SK-N-SH (cell line): ENCODE measurements around the gene APOLD1. TPM values are rescaled to one million over a fixed set of nuclear protein-coding genes. Genes with fewer than 3 reads are reported as not detected.

Experiments
- CTCF ChIA-PET: fragments of 300-600, 350-600 bp; formaldehyde crosslinking; extraction: SDS; loops from one replicate; lab custom pipeline; 2021; lab: Yijun Ruan, JAX
- POLR2A ChIA-PET: fragments of 350-600 bp; sonication (Branson Sonifier 250); formaldehyde crosslinking; extraction: SDS; loops from one replicate; lab custom pipeline; 2020; ENCODE audit warnings: antibody characterized with exemption, inconsistent platforms; lab: Yijun Ruan, JAX
- DNase-seq: peaks from one replicate; pipeline ENCODE4 v3.0.0; 2012
- H2AFZ ChIP-seq: fragments of 200-600 bp; sonication (generic); 2 replicates; pipeline ENCODE4 v1.8.1; 2016; ENCODE audit warnings: antibody characterized with exemption, mild to moderate bottlenecking, low read depth
- H3F3A ChIP-seq: fragments of 200-600 bp; sonication (generic); replicated peaks from 2 replicates; pipeline ENCODE3; 2016; ENCODE audit warnings: antibody characterized with exemption, mild to moderate bottlenecking; ENCODE audit not compliant: insufficient read depth
- H3K27ac ChIP-seq, 2 experiments: fragments of 200-500 bp in 1 of 2; fragments of 200-600 bp in 1 of 2; sonication (Bioruptor generic) in 1 of 2; sonication (generic), shearing (Covaris generic) in 1 of 2; 2 replicates each; pipeline versions ENCODE4 v1.5.1 to v1.6.1; 2014 to 2016; ENCODE audit warnings: low read depth in 2 of 2, inconsistent platforms in 1 of 2, low read length in 1 of 2, mild to moderate bottlenecking in 1 of 2, mixed read lengths in 1 of 2
- H3K27me3 ChIP-seq: fragments of 200-600 bp; sonication (generic), shearing (Covaris generic); 2 replicates; pipeline ENCODE4 v1.6.1; 2016; ENCODE audit warnings: mixed run types; ENCODE audit not compliant: insufficient read depth
- H3K36me3 ChIP-seq, 2 experiments: fragments of 200-500 bp in 1 of 2; fragments of 200-600 bp in 1 of 2; sonication (Bioruptor generic) in 1 of 2; sonication (generic) in 1 of 2; replicated peaks in 1 of 2; 2 replicates each; pipeline versions ENCODE3 to v1.5.1; 2014 to 2016; ENCODE audit warnings: low read length in 1 of 2, mild to moderate bottlenecking in 1 of 2; ENCODE audit not compliant: insufficient read depth in 2 of 2, control insufficient read depth in 1 of 2
- H3K4me1 ChIP-seq, 2 experiments: fragments of 200-500 bp in 1 of 2; fragments of 200-600 bp in 1 of 2; sonication (Bioruptor generic) in 1 of 2; sonication (generic), shearing (Covaris generic) in 1 of 2; 2 replicates each; pipeline versions ENCODE4 v1.5.1 to v1.6.1; 2014 to 2016; ENCODE audit warnings: low read depth in 1 of 2, low read length in 1 of 2, mixed run types in 1 of 2; ENCODE audit not compliant: insufficient read depth in 2 of 2, control insufficient read depth in 1 of 2
- H3K4me2 ChIP-seq: fragments of 200-600 bp; sonication (generic), shearing (Covaris generic); 2 replicates; pipeline ENCODE4 v1.6.1; 2017; ENCODE audit warnings: mixed run types
- H3K4me3 ChIP-seq, 2 experiments: fragments of 200-500 bp in 1 of 2; fragments of 200-600 bp in 1 of 2; sonication (Bioruptor generic) in 1 of 2; sonication (generic), shearing (Covaris generic) in 1 of 2; 2 replicates each; pipeline versions ENCODE4 v1.5.1 to v1.8.1; 2014 to 2016; ENCODE audit warnings: low read depth in 2 of 2, inconsistent platforms in 1 of 2, low read length in 1 of 2, mild to moderate bottlenecking in 1 of 2, mixed read lengths in 1 of 2, moderate library complexity in 1 of 2
- H3K79me2 ChIP-seq: fragments of 200-600 bp; sonication (generic); 2 replicates; pipeline ENCODE4 v1.8.1; 2017; ENCODE audit warnings: mild to moderate bottlenecking; ENCODE audit not compliant: insufficient read depth
- H3K9ac ChIP-seq: fragments of 200-600 bp; sonication (generic); 2 replicates; pipeline ENCODE4 v1.6.1; 2017; ENCODE audit warnings: mixed run types
- H3K9me2 ChIP-seq: fragments of 200-600 bp; sonication (generic); 2 replicates; pipeline ENCODE4 v1.6.1; 2017; ENCODE audit warnings: mixed run types
- H3K9me3 ChIP-seq: fragments of 200-600 bp; sonication (generic); 2 replicates; pipeline ENCODE4 v1.6.1; 2017; ENCODE audit warnings: mixed run types, mild to moderate bottlenecking, moderate library complexity
- H4K20me1 ChIP-seq: fragments of 200-600 bp; sonication (generic); 2 replicates; pipeline ENCODE4 v1.6.1; 2017; ENCODE audit warnings: mild to moderate bottlenecking, mixed run types; ENCODE audit not compliant: insufficient read depth
- EP300 ChIP-seq, 2 experiments: IDR thresholded peaks; 2 replicates each; pipeline versions ENCODE4 v1.4.0 to v1.6.1; 2012; ENCODE audit warnings: borderline replicate concordance in 1 of 2, low read depth in 1 of 2, low read length in 1 of 2
- FOSL2 ChIP-seq: IDR thresholded peaks from 2 replicates; pipeline ENCODE4 v1.4.0; 2012; ENCODE audit warnings: low read depth, mild to moderate bottlenecking, moderate library complexity, borderline replicate concordance
- JUND ChIP-seq: IDR thresholded peaks from 2 replicates; pipeline ENCODE4 v1.4.0; 2012
- MXI1 ChIP-seq: IDR thresholded peaks from 2 replicates; pipeline ENCODE4 v1.6.1; 2012; ENCODE audit warnings: mild to moderate bottlenecking, low read depth, low read length, improper control_type of control experiment
- NFIC ChIP-seq: IDR thresholded peaks from 2 replicates; pipeline ENCODE4 v1.4.0; 2012; ENCODE audit warnings: borderline replicate concordance
- NRF1 ChIP-seq: IDR thresholded peaks from 2 replicates; pipeline ENCODE4 v1.6.1; 2012; ENCODE audit warnings: low read depth, mild to moderate bottlenecking, low read length
- POLR2AphosphoS5 ChIP-seq: IDR thresholded peaks from 2 replicates; pipeline ENCODE4 v1.6.1; 2012; ENCODE audit warnings: low read depth, low read length
- RFX5 ChIP-seq: IDR thresholded peaks from 2 replicates; pipeline ENCODE4 v1.6.1; 2012; ENCODE audit warnings: mild to moderate bottlenecking, improper control_type of control experiment, low read length
- TAF1 ChIP-seq: IDR thresholded peaks from 2 replicates; pipeline ENCODE4 v1.6.1; 2012; ENCODE audit warnings: low read depth, mild to moderate bottlenecking, low read length, moderate library complexity, borderline replicate concordance
- TCF12 ChIP-seq: IDR thresholded peaks from 2 replicates; pipeline ENCODE4 v1.4.0; 2012
- WGBS: methylation state at CpG from one replicate; pipeline ENCODE4 v1.1.6; 2017; ENCODE audit warnings: low lambda C conversion rate; 5-methylcytosine and 5-hydroxymethylcytosine counted together
- polyA plus RNA-seq, 3 experiments: library from polyadenylated mRNA; depleted of rRNA; stranded (reverse); fragments of >200 nt; gene quantifications; 2 replicates each; pipeline ENCODE4 v1.2.3, GENCODE V29; 2012
- TF ChIP-seq, protein P1 (sequence below): IDR thresholded peaks from 2 replicates; pipeline ENCODE4 v1.6.1; 2012; ENCODE audit warnings: mild to moderate bottlenecking, low read depth, low read length, moderate library complexity
- TF ChIP-seq, protein P2 (sequence below): IDR thresholded peaks from 2 replicates; pipeline ENCODE4; 2012

The APOLD1 gene
- polyA plus RNA-seq, 1 of the 3 experiments (the other 2 are of a cell fraction) = 1.7 TPM

DNA sequence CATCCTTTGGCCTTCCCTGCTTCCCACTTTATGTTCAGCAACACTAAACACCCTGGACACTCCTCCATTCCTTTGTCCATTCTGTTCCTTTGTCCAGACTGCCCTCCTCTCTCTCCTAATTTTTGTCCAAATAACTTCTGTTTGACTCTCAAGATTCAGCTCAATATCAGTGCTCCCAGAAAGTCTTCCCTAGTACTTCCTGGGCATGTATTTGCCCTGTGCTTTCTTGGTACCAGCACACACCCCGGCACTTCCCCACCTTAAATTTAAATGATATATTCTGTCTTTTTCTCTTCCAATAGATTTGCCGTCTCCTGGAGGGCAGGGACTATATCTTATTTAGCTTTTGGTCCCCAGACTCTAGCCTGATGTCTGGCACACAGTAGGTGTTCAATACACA, 6.5 kb upstream of the APOLD1 start:
- WGBS = 94% methylated on average over 2 of the region's 2 CpGs
- H3K9me2 ChIP-seq = no peaks in the 10 kb centered on the region
- H3F3A ChIP-seq = peaks cover 15% of the 10 kb centered on the region
- peak overlapping the region; percentile 34; the same call in 1 of the 2 replicates for H3K4me2 ChIP-seq
- no peak for DNase-seq
- H3K27ac ChIP-seq = peak overlapping the region in 1 of 2 experiments; percentile 65; a peak in 2 of 4 replicates
- H3K79me2 ChIP-seq = no peaks in the 10 kb centered on the region
- no peaks in the 10 kb centered on the region for H4K20me1 ChIP-seq
- H2AFZ ChIP-seq = no peak overlapping the region; the same call in 1 of the 2 replicates
- no peak overlapping the region for H3K4me3 ChIP-seq
- H3K36me3 ChIP-seq = no peaks in the 10 kb centered on the region
- ChIA-PET CTCF (interaction anchor here (0.7 to 2.1 kb wide), 2 partner anchors 10 to 129 kb away, joined by 3 to 14 read pairs; no protein-coding TSS in a partner anchor), POLR2A (interaction anchor here (1.5 kb wide), 1 partner anchor 8 kb away, joined by 4 read pairs; no protein-coding TSS in a partner anchor)
- H3K27me3 ChIP-seq = no peaks in the 10 kb centered on the region
- 0 out of 2 replicates have a peak overlapping the region, but pooled peaks have one; percentile 10 for H3K9ac ChIP-seq
- no peaks in the 10 kb centered on the region for H3K9me3 ChIP-seq
- peaks cover 2 to 9% of the 10 kb centered on the region in 2 experiments; a peak in 3 of 4 replicates for H3K4me1 ChIP-seq
- TF ChIP-seq, protein P1, sequence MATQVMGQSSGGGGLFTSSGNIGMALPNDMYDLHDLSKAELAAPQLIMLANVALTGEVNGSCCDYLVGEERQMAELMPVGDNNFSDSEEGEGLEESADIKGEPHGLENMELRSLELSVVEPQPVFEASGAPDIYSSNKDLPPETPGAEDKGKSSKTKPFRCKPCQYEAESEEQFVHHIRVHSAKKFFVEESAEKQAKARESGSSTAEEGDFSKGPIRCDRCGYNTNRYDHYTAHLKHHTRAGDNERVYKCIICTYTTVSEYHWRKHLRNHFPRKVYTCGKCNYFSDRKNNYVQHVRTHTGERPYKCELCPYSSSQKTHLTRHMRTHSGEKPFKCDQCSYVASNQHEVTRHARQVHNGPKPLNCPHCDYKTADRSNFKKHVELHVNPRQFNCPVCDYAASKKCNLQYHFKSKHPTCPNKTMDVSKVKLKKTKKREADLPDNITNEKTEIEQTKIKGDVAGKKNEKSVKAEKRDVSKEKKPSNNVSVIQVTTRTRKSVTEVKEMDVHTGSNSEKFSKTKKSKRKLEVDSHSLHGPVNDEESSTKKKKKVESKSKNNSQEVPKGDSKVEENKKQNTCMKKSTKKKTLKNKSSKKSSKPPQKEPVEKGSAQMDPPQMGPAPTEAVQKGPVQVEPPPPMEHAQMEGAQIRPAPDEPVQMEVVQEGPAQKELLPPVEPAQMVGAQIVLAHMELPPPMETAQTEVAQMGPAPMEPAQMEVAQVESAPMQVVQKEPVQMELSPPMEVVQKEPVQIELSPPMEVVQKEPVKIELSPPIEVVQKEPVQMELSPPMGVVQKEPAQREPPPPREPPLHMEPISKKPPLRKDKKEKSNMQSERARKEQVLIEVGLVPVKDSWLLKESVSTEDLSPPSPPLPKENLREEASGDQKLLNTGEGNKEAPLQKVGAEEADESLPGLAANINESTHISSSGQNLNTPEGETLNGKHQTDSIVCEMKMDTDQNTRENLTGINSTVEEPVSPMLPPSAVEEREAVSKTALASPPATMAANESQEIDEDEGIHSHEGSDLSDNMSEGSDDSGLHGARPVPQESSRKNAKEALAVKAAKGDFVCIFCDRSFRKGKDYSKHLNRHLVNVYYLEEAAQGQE = no peak
- TF ChIP-seq TAF1 = no peak

DNA sequence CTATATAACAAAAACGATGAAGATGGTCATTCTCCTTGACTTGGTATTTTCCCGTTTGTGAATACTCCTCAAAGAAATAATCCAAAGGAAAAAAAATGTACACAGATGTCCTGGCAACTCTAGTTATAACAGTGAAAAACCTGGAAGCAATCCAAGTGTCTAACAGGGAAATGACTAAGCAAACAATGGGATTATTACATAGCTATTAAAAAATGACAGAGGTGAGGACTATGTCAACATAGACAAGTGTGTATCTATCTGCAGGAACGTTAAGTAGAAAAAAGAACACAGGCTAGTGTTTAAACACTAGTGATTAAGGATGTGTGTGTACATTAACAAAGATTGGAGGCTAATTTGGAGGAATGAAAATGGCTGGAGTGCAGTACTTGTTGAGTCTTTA, 5.9 kb upstream of the APOLD1 start:
- H3K36me3 ChIP-seq = no peaks in the 10 kb centered on the region
- no peaks in the 10 kb centered on the region for H3K27me3 ChIP-seq
- H3K4me2 ChIP-seq = peak overlapping the region; percentile 34; the same call in 1 of the 2 replicates
- POLR2A ChIA-PET = no interaction called here
- WGBS = 19% methylated on average over 3 of the region's 3 CpGs
- H3K9ac ChIP-seq = 0 out of 2 replicates have a peak overlapping the region, but pooled peaks have one; percentile 10
- no peaks in the 10 kb centered on the region for H3K9me3 ChIP-seq
- no peak for DNase-seq
- H3K27ac ChIP-seq = peak overlapping the region in 1 of 2 experiments; percentile 65; a peak in 2 of 4 replicates
- CTCF ChIA-PET = interaction anchor here (2.1 kb wide), 1 partner anchor 9 kb away, joined by 14 read pairs; no protein-coding TSS in a partner anchor
- peaks cover 15% of the 10 kb centered on the region for H3F3A ChIP-seq
- no peaks in the 10 kb centered on the region for H3K9me2 ChIP-seq
- no peaks in the 10 kb centered on the region for H4K20me1 ChIP-seq
- no peaks in the 10 kb centered on the region for H3K79me2 ChIP-seq
- TF ChIP-seq NFIC (peak; percentile 92), NRF1 (no peak), POLR2AphosphoS5 (peak; percentile 47; the same call in 1 of the 2 replicates), FOSL2 (peak; percentile 66; the same call in 1 of the 2 replicates), RFX5 (no peak), MXI1 (no peak), TCF12 (peak; percentile 74), JUND (peak; percentile 62), EP300 (IDR thresholded peaks at IDR 0.05; ENCODE audit: borderline replicate concordance in 1 of 2, low read depth in 1 of 2, low read length in 1 of 2) (peak in 1 of 2 experiments; percentile 43; a peak in 1 of 4 replicates)
- TF ChIP-seq, protein P2, sequence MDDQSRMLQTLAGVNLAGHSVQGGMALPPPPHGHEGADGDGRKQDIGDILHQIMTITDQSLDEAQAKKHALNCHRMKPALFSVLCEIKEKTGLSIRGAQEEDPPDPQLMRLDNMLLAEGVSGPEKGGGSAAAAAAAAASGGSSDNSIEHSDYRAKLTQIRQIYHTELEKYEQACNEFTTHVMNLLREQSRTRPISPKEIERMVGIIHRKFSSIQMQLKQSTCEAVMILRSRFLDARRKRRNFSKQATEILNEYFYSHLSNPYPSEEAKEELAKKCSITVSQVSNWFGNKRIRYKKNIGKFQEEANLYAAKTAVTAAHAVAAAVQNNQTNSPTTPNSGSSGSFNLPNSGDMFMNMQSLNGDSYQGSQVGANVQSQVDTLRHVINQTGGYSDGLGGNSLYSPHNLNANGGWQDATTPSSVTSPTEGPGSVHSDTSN = peak; percentile 55; the same call in 1 of the 2 replicates
- TF ChIP-seq, protein P1 = no peak
- H3K4me1 ChIP-seq = peaks cover 2 to 9% of the 10 kb centered on the region in 2 experiments; a peak in 3 of 4 replicates
- no peak overlapping the region for H3K4me3 ChIP-seq
- no peak overlapping the region for H2AFZ ChIP-seq
